SU-DHL-6 (cell line): ENCODE data around the gene CUX1.

Experiments
- H2AFZ ChIP-seq: fragments of 200-600 bp; sonication (generic); 2 replicates; pipeline ENCODE4 v1.6.1; 2014; ENCODE audit warnings: low read depth, mild to moderate bottlenecking, moderate library complexity, mixed read lengths, antibody characterized with exemption, low read length; ENCODE audit not compliant: severe bottlenecking
- H3F3A ChIP-seq: fragments of 200-600 bp; shearing (Covaris generic); 2 replicates; pipeline ENCODE4 v1.6.0; 2016; ENCODE audit warnings: antibody characterized with exemption, mild to moderate bottlenecking; ENCODE audit not compliant: insufficient read depth
- H3K27ac ChIP-seq: fragments of 200-600 bp; sonication (generic); 2 replicates; pipeline ENCODE4 v1.5.1; 2016; ENCODE audit warnings: low read depth, mild to moderate bottlenecking, low read length, moderate library complexity, mixed read lengths
- H3K27me3 ChIP-seq: fragments of 200-600 bp; sonication (generic), shearing (Covaris generic); 2 replicates; pipeline ENCODE4 v1.6.0; 2014; ENCODE audit warnings: mild to moderate bottlenecking, low read length
- H3K36me3 ChIP-seq: fragments of 200-600 bp; sonication (generic); 2 replicates; pipeline ENCODE4 v1.6.1; 2014; ENCODE audit warnings: mild to moderate bottlenecking, low read length, mixed read lengths
- H3K4me2 ChIP-seq: fragments of 300-600, 200-600 bp; shearing (Covaris generic), sonication (generic); 2 replicates; pipeline ENCODE4 v1.6.0; 2014; ENCODE audit warnings: low read length, low read depth, mild to moderate bottlenecking; ENCODE audit not compliant: poor library complexity, severe bottlenecking
- H3K4me3 ChIP-seq: fragments of 200-600 bp; sonication (generic); 2 replicates; pipeline ENCODE4 v1.5.1; 2014; ENCODE audit warnings: antibody characterized with exemption, low read length, mild to moderate bottlenecking, mixed read lengths; ENCODE audit not compliant: insufficient read depth, poor library complexity, severe bottlenecking
- H3K79me2 ChIP-seq: fragments of 200-600 bp; sonication (generic); 2 replicates; pipeline ENCODE4 v1.6.1; 2014; ENCODE audit warnings: mild to moderate bottlenecking, low read length, moderate library complexity; ENCODE audit not compliant: insufficient read depth
- H3K9ac ChIP-seq: fragments of 200-600 bp; sonication (generic); 2 replicates; pipeline ENCODE4 v1.7.0; 2014; ENCODE audit warnings: mild to moderate bottlenecking, low read length
- H3K9me2 ChIP-seq: fragments of 200-600 bp; sonication (generic); replicated peaks from 2 replicates; pipeline ENCODE4 v1.6.1; 2014; ENCODE audit warnings: low read length; ENCODE audit not compliant: insufficient read depth
- H3K9me3 ChIP-seq: fragments of 200-600 bp; sonication (generic); 2 replicates; pipeline ENCODE4 v1.6.1; 2014; ENCODE audit warnings: low read length, mixed read lengths; ENCODE audit not compliant: insufficient read depth
- H4K20me1 ChIP-seq: fragments of 200-600 bp; sonication (generic); 2 replicates; pipeline ENCODE4 v1.6.1; 2014; ENCODE audit warnings: low read depth, mild to moderate bottlenecking, antibody characterized with exemption, low read length, moderate library complexity, mixed read lengths
- EZH2phosphoT487 ChIP-seq: fragments of 200-600 bp; sonication (generic), shearing (Covaris generic); conservative IDR thresholded peaks from 2 replicates; pipeline ENCODE4 v1.6.1; 2018; ENCODE audit warnings: mild to moderate bottlenecking, antibody characterized with exemption, low read length, moderate library complexity, mixed read lengths
- TF ChIP-seq, protein P1 (sequence below): fragments of 200-600 bp; sonication (generic); IDR thresholded peaks from one replicate; pipeline ENCODE4 v1.5.1; 2017; ENCODE audit warnings: antibody characterized with exemption, mild to moderate bottlenecking, low read length, moderate library complexity; ENCODE audit not compliant: insufficient read depth, poor library complexity, severe bottlenecking

The CUX1 gene

DNA sequence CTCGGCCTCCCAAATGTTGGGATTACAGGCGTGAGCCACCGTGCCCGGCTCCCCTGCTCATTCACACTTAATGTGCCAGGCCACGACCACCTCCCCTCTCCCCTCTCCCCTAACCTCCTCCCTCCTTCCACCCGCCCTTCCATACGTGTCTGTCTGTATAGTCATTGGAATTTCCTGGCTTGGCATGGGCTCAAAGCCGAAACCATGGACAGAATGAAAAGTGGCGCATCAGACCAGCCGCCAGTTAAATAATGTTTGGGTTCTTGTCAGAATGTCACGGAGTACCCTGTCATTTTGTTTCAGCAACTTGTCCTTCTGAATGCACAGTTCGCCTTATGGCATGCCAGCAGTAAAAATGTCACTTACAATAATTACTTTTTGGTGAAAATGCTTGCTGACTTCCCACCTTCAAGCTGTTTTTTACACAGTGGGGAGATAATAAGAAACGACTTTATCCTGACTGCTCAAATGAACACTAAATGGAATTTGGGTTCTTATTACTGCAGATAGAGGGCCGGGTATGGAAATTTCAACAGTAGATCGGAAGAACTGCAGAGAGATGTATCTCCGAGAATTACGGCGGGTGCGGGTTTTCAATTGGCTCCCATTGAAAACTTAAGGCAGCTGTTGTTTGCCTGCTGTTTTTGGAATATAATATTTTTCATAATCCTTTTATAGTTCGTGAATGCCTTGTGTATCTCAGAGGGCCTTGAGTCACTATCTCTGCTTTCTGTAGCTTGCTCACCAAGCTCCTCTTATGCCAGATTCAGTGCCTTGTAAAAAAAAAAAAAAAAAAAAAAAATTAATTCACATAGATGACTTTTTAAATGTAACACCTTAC is 403.8 kb downstream of the CUX1 start:
- H3K27me3 ChIP-seq: no peaks in the 10 kb centered on the region
- H3K4me2 ChIP-seq: no peak overlapping the region
- H3K4me3 ChIP-seq: no peak overlapping the region
- H3F3A ChIP-seq: no peaks in the 10 kb centered on the region
- H3K9ac ChIP-seq: no peak overlapping the region
- peaks cover 14% of the 10 kb centered on the region; the same call in 1 of the 2 replicates for H3K36me3 ChIP-seq
- no peaks in the 10 kb centered on the region for H3K9me3 ChIP-seq
- H2AFZ ChIP-seq: no peak overlapping the region
- H4K20me1 ChIP-seq: 0 out of 2 replicates have a peak, but pooled peaks cover 3% of the 10 kb centered on the region
- H3K9me2 ChIP-seq: no peaks in the 10 kb centered on the region
- H3K27ac ChIP-seq: no peak overlapping the region
- no peak for TF ChIP-seq EZH2phosphoT487
- TF ChIP-seq, protein P1, sequence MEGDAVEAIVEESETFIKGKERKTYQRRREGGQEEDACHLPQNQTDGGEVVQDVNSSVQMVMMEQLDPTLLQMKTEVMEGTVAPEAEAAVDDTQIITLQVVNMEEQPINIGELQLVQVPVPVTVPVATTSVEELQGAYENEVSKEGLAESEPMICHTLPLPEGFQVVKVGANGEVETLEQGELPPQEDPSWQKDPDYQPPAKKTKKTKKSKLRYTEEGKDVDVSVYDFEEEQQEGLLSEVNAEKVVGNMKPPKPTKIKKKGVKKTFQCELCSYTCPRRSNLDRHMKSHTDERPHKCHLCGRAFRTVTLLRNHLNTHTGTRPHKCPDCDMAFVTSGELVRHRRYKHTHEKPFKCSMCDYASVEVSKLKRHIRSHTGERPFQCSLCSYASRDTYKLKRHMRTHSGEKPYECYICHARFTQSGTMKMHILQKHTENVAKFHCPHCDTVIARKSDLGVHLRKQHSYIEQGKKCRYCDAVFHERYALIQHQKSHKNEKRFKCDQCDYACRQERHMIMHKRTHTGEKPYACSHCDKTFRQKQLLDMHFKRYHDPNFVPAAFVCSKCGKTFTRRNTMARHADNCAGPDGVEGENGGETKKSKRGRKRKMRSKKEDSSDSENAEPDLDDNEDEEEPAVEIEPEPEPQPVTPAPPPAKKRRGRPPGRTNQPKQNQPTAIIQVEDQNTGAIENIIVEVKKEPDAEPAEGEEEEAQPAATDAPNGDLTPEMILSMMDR: no peak
- peaks cover 8% of the 10 kb centered on the region; the same call in 1 of the 2 replicates for H3K79me2 ChIP-seq

DNA sequence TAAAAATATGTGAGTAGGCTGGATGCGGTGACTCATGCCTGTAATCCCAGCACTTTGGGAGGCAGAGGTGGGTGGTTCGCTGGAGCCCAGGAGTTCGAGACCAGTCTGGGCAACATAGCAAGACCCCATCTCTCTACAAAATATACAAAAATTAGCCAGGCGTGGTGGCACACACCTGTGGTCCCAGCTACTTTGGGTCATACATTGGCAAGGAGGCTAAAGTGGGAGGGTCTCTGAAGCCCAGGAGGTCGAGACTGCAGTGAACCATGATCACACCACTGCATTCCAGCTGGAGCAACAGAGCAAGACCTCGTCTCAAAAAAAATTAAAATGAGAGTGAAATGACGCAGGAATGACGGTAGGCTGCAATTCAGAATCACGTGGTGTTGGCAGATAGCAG is 404.5 kb downstream of the CUX1 start:
- no peak overlapping the region for H3K4me3 ChIP-seq
- TF ChIP-seq EZH2phosphoT487: no peak
- TF ChIP-seq, protein P1: no peak
- no peak overlapping the region for H2AFZ ChIP-seq
- peaks cover 8% of the 10 kb centered on the region; the same call in 1 of the 2 replicates for H3K79me2 ChIP-seq
- H3K27ac ChIP-seq: no peak overlapping the region
- no peaks in the 10 kb centered on the region for H3F3A ChIP-seq
- H3K4me2 ChIP-seq: no peak overlapping the region
- 0 out of 2 replicates have a peak, but pooled peaks cover 3% of the 10 kb centered on the region for H4K20me1 ChIP-seq
- H3K9me2 ChIP-seq: no peaks in the 10 kb centered on the region
- H3K27me3 ChIP-seq: no peaks in the 10 kb centered on the region
- H3K9me3 ChIP-seq: no peaks in the 10 kb centered on the region
- H3K36me3 ChIP-seq: peaks cover 10% of the 10 kb centered on the region; the same call in 1 of the 2 replicates
- H3K9ac ChIP-seq: no peak overlapping the region

DNA sequence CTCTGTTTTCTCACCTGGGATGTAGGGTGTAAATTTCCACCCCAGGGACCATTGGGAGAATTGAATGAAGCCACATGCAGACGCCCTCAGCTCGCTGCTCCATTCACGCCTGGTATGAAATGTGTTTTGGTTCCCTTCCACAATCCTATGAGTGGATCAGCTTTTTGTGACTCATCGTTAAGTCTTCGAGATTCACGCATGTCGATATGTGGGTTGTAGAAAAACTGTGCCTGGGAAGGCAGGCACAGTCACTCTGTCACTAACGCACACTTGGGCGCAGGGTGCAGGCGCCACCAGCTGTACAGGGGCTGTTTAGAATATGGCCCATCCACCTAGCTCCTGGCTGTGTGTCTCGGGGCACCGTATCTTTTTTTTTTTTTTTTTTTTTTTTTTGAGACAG is 405.0 kb downstream of the CUX1 start:
- no peaks in the 10 kb centered on the region for H3K9me2 ChIP-seq
- H4K20me1 ChIP-seq: 0 out of 2 replicates have a peak, but pooled peaks cover 3% of the 10 kb centered on the region
- TF ChIP-seq, protein P1: no peak
- no peak for TF ChIP-seq EZH2phosphoT487
- H2AFZ ChIP-seq: no peak overlapping the region
- H3K4me2 ChIP-seq: no peak overlapping the region
- no peak overlapping the region for H3K4me3 ChIP-seq
- peaks cover 8% of the 10 kb centered on the region; the same call in 1 of the 2 replicates for H3K79me2 ChIP-seq
- no peak overlapping the region for H3K9ac ChIP-seq
- no peak overlapping the region for H3K27ac ChIP-seq
- H3K36me3 ChIP-seq: peaks cover 12% of the 10 kb centered on the region; the same call in 1 of the 2 replicates
- H3K27me3 ChIP-seq: no peaks in the 10 kb centered on the region
- H3F3A ChIP-seq: no peaks in the 10 kb centered on the region
- no peaks in the 10 kb centered on the region for H3K9me3 ChIP-seq
